GM21367 (cell line): ENCODE data around the gene RHO.

Source experiments
- ATAC-seq: cut with Tn5 transposase; IDR thresholded peaks from one replicate; pipeline ENCODE4 v1.9.1; 2021; ENCODE audit not compliant: unreplicated experiment

RHO gene

GRCh38 chr3:129575233-129575996 is 47.0 kb downstream of the RHO start:
- no peak for ATAC-seq

- ATAC-seq: no peak
These were observed 47.6 kb downstream of the RHO start for GRCh38 chr3:129575997-129576384.

DNA sequence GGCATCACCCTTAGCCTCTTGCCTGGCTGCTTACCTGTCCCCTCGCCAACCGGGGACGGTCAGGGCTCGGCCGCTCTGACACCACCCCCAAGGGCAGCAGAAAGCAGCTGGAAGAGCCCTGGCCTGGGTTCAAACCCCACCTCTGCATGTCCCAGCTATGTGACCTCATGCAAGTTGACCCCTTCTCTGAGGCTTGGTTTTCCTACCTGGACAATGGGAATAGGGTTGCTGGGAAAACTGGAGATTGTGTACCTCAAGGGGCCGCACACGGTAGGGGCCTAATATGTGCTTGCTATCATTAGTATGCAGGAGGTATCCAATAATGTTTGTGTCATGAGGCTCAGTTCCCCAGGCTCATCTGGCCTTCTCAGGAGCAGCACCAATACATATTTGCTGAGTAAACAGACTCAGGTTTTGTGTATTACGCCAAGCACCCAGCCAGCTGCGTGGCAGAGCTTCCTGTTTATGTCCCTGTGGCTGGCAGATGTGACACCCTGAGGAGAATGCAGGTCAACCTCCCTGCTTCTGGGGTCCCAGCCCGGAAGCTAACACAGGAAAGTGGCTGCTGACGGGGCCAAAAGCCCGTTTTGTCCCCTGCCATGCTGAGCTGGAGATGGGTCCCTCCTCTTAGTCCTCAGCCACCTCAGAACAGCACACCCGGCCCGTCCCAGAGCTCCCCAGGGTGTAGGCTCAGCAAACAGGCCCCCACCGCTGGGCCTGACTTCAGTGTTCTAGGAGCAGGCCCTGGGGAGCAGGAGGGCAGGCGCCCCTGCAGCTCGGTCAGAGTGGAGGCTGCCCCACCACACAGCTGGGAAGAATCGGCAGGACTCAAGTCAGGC is 48.3 kb downstream of the RHO start:
- ATAC-seq: peak; percentile 43

GRCh38 chr3:129577366-129577765 is 48.9 kb downstream of the RHO start:
- ATAC-seq: no peak

- no peak for ATAC-seq
These were observed 49.7 kb downstream of the RHO start for GRCh38 chr3:129577925-129578786.

- ATAC-seq: no peak
These were observed 51.6 kb downstream of the RHO start for GRCh38 chr3:129579991-129580390.

DNA sequence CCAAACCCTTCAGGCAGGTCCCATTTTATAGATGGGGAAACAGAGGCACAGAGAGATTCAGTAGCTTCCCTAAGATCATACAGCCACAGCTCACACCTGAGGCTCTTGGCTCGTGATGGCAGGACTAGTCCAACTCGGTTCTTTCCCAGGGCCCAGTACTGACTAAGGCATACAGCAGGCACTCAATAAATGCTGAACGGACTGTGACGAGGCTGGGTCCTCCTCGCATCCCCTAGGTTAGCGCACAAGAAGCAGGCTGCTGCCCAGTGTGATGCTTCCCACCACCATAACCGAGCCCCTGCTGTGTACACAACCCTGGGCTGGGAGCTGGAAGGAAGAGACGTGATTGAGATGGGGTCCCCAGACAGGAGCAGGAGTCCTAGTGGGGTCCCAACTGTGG is 53.2 kb downstream of the RHO start:
- no peak for ATAC-seq

DNA sequence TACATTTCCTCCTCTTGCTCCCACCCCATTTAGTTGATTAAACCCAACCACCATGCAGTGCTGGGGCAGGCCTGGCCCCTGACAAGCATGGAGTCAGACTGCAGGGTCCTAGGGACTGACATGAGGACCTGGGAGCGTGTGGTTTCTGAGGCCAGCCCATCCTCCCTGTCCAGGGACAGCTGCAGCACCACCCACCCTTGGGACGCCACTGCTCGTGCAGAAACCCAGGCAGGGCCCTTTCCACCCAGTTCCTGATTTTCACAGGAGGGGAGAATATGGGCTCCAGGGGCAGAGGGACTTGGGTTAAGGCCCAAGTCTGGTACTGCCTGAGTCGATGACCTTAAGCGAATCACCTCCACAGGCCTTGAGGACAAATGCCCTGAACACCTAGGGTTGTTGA is 54.4 kb downstream of the RHO start:
- no peak for ATAC-seq

DNA sequence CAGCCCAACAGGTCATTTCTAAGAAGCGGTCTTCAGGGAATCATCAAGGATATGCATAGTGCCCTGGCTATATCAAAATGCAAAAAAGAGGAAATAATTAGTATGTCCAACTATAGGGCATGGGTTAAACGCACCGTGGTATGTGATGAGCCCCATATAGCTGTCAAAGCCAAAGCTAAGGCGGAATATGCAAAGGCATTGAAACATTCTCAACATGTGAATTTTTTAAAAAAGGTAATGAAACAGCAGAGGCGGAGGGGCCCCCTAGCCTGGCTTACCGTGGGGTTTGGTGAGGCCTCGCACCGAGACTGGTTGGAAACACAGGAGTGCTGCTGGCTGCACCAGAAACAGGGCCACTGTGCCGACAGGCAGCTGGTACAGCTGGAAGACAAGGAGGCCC is 54.9 kb downstream of the RHO start:
- no peak for ATAC-seq

DNA sequence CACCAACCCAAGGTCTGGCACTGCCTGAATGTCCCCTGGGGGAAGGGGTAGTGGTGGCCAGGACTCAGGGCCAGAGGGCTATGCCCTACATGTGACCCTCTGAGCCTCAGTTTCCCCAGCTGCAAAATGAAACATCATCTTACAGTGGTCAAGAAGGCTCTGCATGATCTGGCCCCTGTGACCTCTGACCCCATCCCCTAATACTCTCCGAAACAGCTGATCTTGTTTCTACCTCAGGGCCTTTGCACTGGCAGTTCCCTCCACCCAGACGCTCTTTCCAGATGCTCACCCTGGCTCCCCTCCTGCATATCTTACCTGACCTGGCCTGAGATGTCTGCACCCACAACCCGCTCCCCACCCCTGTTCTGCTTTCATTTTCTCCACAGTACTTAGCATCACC is 56.2 kb downstream of the RHO start:
- no peak for ATAC-seq
